GM13976 (cell line): ENCODE data around the gene DFFB.

Experiments
- DNase-seq: peaks from one replicate; pipeline ENCODE4 v3.0.0; 2012; ENCODE audit warnings: low spot score
- in situ Hi-C: fragments of 300-500 bp; cut with MboI; formaldehyde crosslinking; loops from one replicate; pipeline ENCODE4 v1.12.0; 2022; ENCODE audit warnings: low sequenced_read_pairs, mixed read lengths, inconsistent platforms; ENCODE audit not compliant: unreplicated experiment
- TF ChIP-seq, protein P1 (sequence below): IDR thresholded peaks from 2 replicates; pipeline ENCODE4 v1.5.1; 2012; ENCODE audit warnings: borderline replicate concordance, mild to moderate bottlenecking; ENCODE audit not compliant: insufficient read depth; ENCODE audit errors: extremely low read depth, missing control alignments, control extremely low read depth

The DFFB gene

DNA sequence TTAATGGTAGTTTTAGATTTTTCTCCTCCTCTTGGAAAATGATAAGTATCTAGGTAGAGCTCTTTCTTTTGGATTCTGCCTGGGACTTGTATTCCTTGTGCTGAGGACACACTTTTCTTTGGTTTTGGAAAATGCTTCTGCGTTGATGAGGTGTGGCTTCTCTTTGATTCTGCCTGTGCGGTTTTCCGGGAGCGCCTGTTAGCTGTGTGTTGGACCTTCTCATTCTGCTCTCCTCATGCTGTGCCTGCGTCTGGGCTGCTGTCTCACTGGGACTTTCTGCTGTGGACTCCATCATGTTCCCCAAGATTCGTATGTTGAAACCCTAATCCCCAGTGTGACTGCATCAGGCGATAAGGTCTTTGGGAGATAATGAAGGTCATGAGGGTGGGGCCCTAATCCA, 21.8 kb downstream of the DFFB start:
- DNase-seq, result no peak
- TF ChIP-seq, protein P1, sequence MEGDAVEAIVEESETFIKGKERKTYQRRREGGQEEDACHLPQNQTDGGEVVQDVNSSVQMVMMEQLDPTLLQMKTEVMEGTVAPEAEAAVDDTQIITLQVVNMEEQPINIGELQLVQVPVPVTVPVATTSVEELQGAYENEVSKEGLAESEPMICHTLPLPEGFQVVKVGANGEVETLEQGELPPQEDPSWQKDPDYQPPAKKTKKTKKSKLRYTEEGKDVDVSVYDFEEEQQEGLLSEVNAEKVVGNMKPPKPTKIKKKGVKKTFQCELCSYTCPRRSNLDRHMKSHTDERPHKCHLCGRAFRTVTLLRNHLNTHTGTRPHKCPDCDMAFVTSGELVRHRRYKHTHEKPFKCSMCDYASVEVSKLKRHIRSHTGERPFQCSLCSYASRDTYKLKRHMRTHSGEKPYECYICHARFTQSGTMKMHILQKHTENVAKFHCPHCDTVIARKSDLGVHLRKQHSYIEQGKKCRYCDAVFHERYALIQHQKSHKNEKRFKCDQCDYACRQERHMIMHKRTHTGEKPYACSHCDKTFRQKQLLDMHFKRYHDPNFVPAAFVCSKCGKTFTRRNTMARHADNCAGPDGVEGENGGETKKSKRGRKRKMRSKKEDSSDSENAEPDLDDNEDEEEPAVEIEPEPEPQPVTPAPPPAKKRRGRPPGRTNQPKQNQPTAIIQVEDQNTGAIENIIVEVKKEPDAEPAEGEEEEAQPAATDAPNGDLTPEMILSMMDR, result no peak
- in situ Hi-C loops, result no loop called here

DNA sequence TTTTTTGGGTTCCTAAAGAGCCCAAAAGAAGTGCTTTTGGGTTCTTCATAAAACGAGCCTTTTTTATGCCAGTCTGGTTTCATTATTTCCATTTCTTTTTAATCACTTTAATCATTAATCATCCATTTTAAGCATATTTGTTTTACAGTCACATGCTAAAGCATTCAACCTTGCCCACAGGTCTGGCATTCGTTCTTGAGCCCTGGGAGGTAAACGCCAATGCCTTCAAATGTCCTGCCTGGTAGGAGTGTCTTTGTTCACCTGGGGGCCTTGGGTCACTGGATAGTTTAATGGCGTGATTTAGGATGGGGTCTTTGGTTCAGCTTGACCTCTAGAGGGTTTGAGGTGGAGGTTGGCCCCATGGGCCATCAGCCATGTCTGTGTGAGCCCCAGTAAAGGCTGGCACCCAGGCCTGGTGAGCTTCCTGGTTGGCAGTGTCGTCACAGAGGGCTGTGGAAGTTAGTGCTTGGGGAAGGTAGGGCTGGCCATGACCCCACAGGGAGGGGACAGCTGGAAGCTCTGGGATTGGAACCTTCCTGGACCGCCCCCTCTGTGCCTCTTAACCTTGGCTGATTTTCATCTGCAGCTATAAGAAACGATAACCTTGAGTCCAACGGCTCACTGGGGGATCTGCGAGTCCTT, 22.6 kb downstream of the DFFB start:
- DNase-seq, result no peak
- in situ Hi-C loops, result no loop called here

DNA sequence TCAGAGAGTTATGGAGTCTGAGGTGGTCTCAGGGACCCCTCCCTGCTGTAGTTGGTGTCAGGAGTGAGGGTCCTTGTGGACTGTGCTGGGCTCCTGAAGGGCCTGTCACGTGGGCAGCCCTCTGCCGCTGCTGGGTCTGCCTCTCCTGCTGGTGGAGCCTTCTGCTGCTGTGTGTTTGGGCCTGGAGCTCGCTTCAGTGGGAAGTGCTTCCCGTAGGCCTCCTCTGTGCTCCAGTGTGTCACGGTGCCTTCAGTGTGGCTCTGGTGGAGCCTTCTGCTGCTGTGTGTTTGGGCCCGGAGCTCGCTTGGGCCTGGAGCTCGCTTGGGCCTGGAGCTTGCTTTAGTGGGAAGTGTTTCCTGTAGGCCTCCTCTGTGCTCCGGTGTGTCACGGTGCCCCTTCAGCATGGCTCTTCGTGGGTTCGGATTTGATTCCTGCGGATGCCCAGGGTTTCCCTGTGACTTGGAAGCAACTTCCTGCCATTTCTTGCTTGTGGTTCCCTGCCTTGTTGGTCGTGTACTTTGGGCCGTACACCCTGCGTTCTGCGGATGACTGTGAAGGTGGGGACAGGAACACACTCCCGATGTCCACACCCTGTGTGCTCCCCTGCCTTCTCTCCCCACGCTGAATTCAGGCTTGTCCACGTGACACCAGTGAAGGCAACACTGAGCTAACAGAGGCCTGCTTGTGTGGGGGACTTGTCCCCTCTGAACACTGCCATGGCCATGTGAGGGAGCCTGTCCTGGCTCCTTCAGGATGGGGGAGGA, 23.3 kb downstream of the DFFB start:
- DNase-seq, result no peak
- TF ChIP-seq, protein P1, result no peak
- in situ Hi-C loops, result no loop called here

More for the DNA sequence above, 22.6 kb downstream of the DFFB start:
- TF ChIP-seq, protein P1, result no peak

DNA sequence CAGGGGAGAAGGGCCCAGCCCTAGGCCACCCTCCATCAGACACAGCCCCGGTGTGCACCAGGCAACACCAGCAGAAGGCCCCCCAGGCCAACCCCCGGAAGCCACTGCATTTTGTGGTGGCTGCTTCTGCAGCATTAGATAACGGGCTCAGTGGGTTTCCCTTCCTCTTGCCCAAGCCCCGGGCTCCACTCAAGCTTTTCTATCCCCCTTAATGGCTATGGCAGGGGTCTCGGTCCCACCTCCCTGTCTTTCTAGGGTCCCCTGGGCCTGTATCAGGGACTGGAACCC, 23.9 kb downstream of the DFFB start:
- TF ChIP-seq, protein P1, result no peak
- no peak for DNase-seq
- in situ Hi-C loops, result no loop called here

DNA sequence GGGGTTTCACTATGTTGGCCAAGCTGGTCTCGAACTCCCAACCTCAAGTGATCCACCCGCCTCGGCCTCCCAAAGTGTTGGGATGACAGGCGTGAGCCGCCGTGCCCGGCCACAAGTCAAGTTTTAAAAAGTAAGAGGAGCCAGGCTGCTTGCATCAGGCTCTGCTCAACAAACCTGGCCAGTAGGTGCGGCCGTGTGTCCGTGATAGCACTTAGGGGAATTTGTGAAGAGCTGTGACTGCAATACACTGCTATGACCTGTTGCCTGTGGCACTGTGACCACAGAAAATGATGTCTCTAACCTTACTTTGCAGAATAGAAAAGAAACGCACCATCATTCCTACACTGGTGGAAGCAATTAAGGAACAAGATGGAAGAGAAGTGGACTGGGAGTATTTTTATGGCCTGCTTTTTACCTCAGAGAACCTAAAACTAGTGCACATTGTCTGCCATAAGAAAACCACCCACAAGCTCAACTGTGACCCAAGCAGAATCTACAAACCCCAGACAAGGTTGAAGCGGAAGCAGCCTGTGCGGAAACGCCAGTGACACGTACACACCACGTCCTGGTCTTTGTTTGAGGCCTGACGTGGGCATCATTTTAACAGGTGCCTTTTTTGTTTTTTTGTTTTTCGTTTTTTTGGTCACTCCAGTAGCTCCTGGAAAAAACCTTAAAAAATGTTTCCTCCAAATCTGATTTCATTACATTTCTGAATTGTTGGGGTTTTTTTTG, 26.1 kb downstream of the DFFB start:
- in situ Hi-C loops, result no loop called here
- TF ChIP-seq, protein P1, result no peak

DNA sequence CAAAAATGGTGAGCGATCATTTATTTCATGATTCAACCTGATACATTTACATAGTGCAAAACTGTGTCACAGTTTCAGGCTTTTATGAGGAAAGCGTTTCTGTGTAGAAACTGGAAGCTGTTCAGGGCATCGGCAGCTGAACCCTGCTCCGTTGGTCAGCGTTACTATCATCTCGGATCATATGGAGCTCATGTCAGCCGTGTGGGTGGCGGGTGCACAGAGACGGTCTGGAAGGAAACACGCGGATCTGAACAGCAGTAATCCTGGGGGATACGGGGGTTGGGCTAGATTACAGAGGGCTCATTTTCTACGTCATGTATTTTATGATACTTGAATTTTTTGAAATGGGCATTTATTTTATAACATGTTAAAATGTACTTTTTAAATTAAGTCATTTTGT, 27.7 kb downstream of the DFFB start:
- in situ Hi-C loops, result no loop called here
- DNase-seq, result no peak
- TF ChIP-seq, protein P1, result no peak

More for the DNA sequence above, 26.1 kb downstream of the DFFB start:
- DNase-seq, result no peak
